ENCODE data around the gene ENAM.

- no peak for TF ChIP-seq SUZ12 (IDR thresholded peaks at IDR 0.05)
- no peak for TF ChIP-seq BHLHE40 (IDR thresholded peaks at IDR 0.05; ENCODE audit: borderline replicate concordance)
- no peak for TF ChIP-seq ARNT (IDR thresholded peaks at IDR 0.05)
- no peak for TF ChIP-seq ZNF384 (IDR thresholded peaks at IDR 0.05)
- no peak for TF ChIP-seq TARDBP (IDR thresholded peaks at IDR 0.05)
- no peak for TF ChIP-seq FOXM1 (IDR thresholded peaks at IDR 0.05; ENCODE audit: borderline replicate concordance)
- TF ChIP-seq ELF4 (IDR thresholded peaks at IDR 0.05), result no peak
- TF ChIP-seq NFRKB (IDR thresholded peaks at IDR 0.05), result no peak
Measured at GRCh38 chr4:70581980-70582379, 46.6 kb upstream of the ENAM start.

All from HEK293T (cell line).